HG02678 (cell line): ENCODE data around the gene CYFIP1.
A peak's percentile ranks its signal among the peaks of the same experiment; 100 is the strongest.

Experiments
- ATAC-seq: cut with Tn5 transposase; IDR thresholded peaks from one replicate; pipeline ENCODE4 v1.9.1; 2021; ENCODE audit warnings: mild to moderate bottlenecking, moderate library complexity; ENCODE audit not compliant: unreplicated experiment

Gene CYFIP1

DNA sequence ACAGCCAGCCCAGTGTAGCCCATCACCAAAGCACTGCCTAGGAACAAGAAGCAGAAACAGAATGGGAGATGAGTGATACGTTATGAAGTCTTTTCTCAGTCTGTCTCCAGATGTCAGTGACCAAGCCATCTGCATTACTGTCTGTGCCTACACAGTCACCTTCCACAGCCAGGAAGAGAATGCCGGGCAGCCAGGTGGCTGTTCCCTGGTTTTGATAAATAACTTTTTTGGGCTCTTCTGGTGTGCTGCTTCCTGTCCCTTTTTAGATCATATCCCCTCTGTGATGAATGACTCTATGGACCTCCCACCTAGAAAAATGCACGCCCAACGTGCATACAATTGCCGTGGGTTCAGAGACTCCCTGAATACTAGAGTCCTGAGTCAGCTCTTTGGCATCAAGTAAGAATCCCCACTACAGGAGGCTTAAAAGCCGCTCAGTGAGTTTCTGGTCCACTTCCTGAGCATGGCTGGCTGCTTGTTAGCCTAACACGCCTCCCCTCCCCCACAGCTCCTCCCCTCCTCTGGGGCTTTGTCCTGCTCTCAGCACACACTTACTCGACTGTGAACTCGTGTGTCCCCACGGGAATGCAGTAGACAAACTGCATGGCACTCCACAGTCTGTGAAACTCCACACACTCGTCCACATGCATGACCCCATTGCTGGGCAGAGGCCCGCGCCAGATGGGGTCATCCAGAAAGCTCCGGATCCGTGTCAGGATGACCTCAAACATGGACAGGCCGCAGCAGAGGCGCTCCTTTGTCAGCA is 107.0 kb downstream of the CYFIP1 start:
- ATAC-seq = no peak

- ATAC-seq = no peak
Observed at GRCh38 chr15:22871481-22872086, 108.6 kb downstream of the CYFIP1 start.

- ATAC-seq = no peak
Observed at GRCh38 chr15:22870865-22871264, 109.3 kb downstream of the CYFIP1 start.

GRCh38 chr15:22869856-22870255 is 110.3 kb downstream of the CYFIP1 start:
- ATAC-seq = no peak

GRCh38 chr15:22868928-22869327 is 111.2 kb downstream of the CYFIP1 start:
- ATAC-seq = no peak

DNA sequence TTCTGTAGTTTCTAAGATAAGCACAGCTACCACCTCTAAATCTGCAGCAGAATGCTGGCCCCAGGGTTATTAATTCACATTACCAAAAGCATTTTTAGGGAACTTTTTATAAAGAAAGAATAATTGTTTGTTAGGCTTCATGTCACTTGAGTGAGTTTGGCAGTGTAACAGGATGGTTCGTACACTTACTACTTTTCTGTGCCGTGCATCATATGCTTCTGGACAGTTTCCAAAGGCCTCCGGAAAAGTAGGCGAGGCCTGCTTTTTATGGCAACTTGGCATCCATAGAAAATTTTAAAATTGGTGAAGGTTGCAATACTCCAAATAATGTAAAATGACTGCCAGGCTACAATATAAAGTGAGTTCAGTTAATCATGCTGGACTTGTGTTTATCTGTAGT is 111.7 kb downstream of the CYFIP1 start:
- ATAC-seq = no peak

DNA sequence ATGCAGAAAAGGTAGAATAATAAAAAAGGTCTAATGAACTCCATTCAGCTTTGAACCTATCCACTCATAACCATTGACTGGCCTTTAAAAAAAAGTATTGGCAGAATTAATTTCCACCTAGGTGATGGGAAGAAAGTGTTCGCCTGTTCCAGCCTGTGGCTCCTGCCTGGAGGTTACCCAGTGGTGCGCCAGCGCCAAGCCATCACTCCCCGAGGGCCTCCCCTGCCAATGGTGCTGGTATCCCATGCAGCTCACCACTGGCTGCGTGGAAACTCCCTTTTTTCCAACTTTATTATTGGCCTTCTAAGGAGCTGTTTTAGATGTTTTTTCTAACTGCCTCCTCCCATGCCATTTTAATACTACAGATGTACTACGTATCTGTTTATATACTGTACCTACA is 112.3 kb downstream of the CYFIP1 start:
- ATAC-seq = no peak

DNA sequence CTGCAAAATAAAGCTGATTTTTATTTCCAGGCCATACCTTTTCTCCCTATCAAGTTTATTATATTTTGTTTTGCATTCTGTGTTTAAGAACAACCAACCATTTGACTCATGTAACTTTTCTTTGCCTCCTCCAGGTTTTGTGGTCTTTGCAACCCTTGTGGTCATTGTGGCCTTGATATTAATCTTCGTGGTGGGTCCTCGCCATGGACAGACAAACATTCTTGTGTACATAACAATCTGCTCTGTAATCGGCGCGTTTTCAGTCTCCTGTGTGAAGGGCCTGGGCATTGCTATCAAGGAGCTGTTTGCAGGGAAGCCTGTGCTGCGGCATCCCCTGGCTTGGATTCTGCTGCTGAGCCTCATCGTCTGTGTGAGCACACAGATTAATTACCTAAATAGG is 114.1 kb downstream of the CYFIP1 start:
- no peak for ATAC-seq

DNA sequence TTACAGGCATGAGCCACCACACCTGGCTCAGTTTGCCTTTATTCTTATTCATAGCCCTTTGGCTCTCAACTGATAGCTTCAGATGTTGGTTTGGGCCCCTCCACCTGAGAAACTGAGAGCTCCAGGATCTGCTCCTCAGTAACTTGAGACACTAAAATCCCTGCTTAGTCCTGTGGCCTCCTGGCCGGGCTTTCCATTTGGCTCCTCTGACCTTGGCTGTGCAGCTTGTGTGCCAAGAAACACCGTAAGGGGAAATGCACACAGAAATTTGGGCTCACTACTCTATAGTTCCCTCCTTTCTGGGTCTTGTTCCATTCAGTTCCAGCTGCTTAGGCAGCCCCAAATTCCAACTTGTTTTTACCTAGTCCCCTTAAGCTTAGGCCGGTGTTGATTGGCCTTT is 116.8 kb downstream of the CYFIP1 start:
- no peak for ATAC-seq

DNA sequence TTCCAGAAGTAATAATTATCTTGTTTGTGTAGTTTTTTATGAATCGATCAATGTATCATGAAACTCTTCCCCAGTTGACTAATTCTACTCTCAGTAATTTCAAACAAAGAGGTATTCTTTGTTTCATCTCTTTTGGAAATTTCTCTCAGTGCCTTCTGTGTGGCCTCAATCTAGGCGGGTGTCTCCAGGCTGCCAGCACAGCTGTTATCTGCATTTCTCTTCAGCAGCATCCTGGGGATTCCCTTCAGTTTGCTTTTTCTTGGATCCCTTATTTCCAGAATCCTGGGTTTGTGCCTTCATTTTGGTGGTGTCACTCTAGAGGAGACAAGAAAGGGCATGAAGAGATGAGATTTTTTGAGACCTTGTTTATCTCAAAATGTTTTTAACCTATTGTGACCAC is 119.0 kb downstream of the CYFIP1 start:
- ATAC-seq = no peak

DNA sequence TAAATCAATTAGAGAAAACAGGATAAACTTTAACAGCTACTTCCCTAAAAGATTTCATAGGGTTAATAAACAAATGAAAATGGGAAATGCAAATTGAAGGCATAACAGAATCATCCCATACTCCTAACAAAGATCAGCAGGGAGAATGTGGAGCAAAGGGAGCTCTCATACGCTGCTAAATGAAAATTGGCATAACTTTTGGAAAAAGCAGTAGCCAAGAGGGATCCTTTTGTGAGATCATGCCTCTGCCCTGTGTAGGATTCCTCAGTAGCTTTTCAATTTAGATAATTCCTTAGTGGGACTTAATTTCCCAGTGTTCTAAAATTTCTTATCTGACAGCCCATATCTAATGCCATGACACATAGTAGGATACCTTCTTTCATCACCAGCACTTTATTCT is 123.5 kb downstream of the CYFIP1 start:
- no peak for ATAC-seq

GRCh38 chr15:22855791-22856190 is 124.4 kb downstream of the CYFIP1 start:
- no peak for ATAC-seq

GRCh38 chr15:22851513-22851912 is 128.7 kb downstream of the CYFIP1 start:
- no peak for ATAC-seq

GRCh38 chr15:22850055-22850454 is 130.1 kb downstream of the CYFIP1 start:
- no peak for ATAC-seq

DNA sequence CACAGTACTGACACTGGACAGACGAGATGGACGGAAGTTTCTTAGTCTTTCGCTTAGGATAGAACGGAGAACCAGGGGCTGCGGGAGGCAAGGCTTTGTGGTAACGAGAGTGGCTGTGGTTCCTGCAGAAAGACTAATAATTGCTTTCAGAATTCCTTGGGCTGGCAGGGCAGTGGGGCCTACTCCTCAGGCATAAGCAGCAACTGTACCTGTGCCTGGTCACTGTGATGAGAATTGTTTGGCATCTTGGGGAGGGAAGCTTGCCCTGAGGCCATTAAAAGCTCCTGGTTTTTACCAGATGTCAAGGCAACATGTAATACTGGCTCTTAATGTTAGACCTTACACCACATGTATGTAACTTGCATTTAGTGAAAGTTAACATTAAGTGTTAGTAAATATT is 134.1 kb downstream of the CYFIP1 start:
- no peak for ATAC-seq

DNA sequence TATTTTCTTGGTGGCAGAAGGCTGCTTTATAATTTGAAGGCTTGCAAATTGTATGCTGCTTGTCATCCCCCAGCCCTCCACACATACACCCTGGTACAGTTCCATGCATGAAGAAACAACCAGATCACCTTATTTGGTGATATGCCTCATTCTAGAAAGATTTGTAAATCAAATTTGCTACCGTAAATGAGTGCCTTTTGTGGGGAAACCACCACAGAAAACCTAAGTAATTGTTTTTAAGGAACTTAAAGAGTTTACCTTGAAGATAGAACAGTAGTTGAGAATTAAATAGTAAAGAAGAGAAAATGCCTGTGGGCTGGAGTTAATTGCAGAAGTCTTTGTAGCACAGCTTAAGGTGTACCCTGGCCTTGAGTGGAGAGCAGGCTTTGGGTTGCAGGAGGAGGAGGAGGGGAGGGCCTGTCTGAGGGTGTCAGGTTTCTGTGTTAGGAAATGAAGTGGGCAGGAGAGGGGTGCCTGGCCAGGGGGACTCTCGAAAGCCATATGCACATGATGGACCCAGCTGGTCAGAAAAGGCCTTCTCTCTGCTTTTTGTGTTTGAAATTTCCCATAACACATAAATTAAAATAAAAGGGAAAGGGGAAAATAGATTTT is 134.8 kb downstream of the CYFIP1 start:
- ATAC-seq = no peak

DNA sequence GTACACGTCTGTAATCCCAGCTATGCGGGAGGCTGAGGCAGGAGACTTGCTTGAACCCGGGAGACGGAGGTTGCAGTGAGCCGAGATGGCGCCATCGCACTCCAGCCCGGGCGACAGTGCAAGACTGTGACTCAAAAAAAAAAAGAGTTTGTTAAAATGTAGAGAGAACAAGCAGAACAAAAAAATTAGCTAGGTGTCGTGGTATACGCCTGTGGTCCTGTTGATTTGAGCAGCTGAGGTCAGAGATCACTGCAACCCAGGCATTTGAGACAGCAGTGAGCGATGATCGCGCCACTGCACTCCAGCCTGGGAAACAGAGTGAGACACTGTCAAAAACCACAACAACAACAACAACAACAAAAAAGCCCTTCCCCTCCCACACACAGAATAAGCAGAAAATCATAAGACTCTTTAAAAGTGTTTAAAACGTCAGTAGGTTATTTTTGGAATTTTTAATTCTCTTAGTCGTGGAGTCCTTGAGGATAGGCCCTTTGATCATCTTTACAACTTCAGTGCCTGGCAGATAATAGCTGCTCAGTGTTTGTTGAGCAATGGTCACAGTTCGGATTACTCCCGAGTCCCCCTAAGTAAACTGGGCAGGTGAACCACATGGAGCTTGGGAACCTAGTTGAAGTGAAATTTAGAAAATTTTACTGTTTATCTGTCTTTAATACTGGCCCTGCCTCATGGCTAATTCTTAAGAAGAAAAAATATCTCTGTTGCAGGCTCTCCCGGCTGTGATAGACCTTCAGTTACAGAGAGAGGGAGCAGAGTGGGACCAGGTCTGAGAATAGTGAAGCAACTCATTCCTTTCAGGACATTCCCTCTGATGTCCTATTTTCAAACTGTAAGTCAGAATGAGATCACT is 135.5 kb downstream of the CYFIP1 start:
- ATAC-seq = no peak

- no peak for ATAC-seq
Observed at GRCh38 chr15:22839046-22839695, 141.0 kb downstream of the CYFIP1 start.

- ATAC-seq = peak; percentile 81
Observed at GRCh38 chr15:22838292-22839042, 141.7 kb downstream of the CYFIP1 start, which contains the start of gene NIPA2. Gene NIPA2, plus strand, starts transcription at chr15:22838666. Its CDS starts 13,066 bp downstream, at chr15:22851732.

- no peak for ATAC-seq
Observed at GRCh38 chr15:22831473-22831872, 148.7 kb downstream of the CYFIP1 start.
